Stimulated activated CD8-positive, alpha-beta memory T cell treated with anti-CD3 and anti-CD28 coated beads, Interleukin-15, amount 100 ng/mL, for 1 hour (primary cell): ENCODE measurements around the gene DNAJC18.

Experiments
- DNase-seq: peaks from one replicate; pipeline ENCODE4 v3.0.0-alpha.2; 2020; ENCODE audit warnings: low read depth

DNAJC18 gene

GRCh38 chr5:139361835-139362429, 77.4 kb downstream of the DNAJC18 start:
- DNase-seq: no peak

DNA sequence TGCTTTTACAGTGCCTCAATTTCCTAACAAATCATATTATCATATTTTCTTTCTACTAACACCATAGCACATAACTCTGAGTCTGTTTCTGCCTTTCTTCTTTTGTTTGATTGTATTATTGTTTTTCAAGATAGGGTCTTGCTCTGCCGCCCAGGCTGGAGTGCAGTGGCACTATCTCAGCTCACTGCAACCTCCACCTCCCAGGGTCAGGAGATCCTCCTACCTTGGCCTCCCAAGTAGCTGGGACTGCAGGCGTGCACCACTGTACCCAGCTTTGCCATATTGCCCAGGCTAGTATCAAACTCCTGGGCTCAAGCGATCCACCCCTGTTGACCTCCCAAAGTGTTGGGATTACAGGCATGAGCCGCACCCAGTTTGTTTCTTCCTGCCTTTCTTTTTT, 78.9 kb downstream of the DNAJC18 start:
- DNase-seq: no peak
